RPMI8226 (cell line): ENCODE data around the gene TMEM256.

Experiments used
- DNase-seq: peaks from one replicate; pipeline ENCODE4 v3.0.0-alpha.2; 2015

The TMEM256 gene

DNA sequence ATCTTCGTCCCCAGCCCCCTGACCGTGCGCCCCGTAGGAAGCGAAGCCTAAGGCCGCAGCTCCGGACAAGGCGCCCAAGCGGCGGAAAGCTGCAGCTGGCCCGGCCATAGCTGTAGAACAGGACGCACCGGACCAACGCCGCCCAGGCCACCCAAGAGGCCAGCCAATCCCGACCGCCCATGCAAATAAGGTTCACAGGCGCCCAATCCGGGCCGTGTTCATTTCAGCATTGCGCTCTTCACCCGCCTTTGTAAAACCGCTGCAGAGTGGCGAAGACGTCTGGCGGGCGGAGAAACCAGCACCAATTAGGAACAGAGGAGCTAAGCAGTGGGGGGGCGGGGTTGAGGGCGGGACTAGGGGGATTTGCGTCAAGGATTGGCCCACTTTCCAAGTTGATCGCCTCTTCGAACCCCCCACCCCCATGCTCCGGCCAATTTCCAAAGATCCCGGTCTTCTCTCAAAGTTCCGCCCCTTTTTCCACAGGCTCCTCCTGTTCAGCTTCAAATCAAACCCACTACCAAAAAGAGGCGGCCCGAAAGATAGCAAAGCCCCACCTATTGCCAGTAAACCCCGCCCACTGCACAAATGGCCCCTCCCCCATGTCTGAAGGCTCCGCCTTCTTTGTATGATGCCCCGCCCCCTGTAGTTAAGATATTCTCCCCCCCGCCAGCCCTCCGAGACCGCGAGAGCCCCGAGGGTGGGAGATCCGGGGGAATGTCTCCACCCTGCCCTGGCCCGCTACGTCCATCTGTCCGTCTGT lies at the start of gene TMEM256:
Gene TMEM256 (minus strand): TSS at position 121 of the 760 bp plus-strand sequence. CDS start 13 bp downstream, at position 108.
- DNase-seq: peak; percentile 96

DNA sequence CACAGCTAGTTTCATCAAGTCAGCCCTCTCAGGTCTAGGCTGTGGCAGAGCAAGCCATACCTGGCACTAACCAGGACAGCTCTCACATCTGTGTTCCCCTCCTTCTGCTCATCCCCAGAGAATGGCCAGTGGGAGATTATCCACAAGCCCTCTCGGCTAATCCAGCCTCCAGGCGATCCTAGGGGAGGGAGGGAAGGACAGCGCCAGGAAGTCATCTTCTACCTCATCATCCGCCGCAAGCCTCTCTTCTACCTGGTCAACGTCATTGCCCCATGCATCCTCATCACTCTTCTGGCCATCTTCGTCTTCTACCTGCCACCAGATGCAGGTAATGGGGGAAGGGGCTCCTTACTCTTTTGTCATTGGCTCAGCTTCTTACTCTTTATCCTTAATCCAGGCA lies 44.6 kb upstream of the TMEM256 start:
- DNase-seq: no peak

DNA sequence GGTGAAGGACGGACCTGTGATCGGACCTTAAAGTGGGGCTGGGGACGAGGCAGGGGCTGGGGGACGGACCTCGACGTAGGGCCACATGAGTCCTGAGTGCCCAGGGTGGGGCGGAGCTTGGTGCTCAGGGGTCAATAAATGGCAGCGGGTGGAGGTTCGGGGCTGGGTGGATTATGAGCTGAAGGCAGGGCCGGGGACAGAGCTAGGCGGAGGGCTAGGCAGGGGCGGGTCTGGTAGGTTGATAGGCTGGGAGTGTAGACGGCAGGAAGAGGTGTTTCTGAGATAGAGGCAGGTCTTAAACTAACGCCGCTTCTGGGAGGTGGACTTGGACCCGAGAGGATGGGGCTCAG lies 41.7 kb upstream of the TMEM256 start:
- DNase-seq: peak; percentile 47

DNA sequence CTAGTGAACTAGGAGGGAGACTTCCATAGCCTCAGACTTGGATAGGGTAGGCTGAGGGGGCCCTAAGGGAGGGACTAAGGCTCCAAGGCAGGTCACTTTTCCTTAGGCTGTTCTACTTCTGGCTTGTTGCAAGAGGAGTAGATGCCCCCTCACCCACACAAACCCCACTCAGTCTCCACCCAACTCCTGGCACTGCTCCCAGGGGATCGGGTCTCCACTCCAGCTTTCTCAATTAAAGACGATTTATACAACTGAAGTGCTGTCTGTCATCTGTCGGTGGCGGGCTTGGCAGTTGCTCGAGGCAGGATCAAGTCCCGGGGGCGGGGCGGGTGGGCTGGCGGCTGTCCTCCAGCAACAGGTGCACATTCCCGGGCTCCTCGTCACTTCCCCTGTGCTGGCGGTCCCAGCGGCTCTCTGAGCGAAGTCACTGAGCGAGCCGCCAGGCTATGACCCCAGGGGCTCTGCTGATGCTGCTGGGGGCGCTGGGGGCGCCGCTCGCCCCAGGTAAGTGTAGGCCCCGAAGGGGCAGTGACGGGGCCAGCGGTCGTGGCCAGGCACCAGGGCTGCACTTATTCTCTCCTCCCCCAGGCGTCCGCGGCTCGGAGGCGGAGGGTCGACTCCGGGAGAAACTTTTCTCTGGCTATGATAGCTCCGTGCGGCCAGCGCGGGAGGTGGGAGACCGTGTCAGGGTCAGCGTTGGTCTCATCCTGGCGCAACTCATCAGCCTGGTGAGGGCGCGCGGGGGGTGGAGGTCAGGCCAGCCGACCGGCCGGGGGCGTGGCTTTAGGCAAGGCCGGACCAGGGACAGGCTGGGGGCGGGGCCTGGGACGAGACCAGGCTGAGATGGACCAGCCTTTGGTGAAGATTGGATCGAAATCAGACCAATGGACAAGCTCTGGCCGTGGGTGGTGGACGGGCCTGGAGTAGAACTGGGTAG lies 41.1 kb upstream of the TMEM256 start, which contains the start of gene CHRNB1:
Gene CHRNB1 (plus strand): TSS at position 380 of the 937 bp plus-strand sequence. CDS start 67 bp downstream, at position 447.
- DNase-seq: peak; percentile 75

DNA sequence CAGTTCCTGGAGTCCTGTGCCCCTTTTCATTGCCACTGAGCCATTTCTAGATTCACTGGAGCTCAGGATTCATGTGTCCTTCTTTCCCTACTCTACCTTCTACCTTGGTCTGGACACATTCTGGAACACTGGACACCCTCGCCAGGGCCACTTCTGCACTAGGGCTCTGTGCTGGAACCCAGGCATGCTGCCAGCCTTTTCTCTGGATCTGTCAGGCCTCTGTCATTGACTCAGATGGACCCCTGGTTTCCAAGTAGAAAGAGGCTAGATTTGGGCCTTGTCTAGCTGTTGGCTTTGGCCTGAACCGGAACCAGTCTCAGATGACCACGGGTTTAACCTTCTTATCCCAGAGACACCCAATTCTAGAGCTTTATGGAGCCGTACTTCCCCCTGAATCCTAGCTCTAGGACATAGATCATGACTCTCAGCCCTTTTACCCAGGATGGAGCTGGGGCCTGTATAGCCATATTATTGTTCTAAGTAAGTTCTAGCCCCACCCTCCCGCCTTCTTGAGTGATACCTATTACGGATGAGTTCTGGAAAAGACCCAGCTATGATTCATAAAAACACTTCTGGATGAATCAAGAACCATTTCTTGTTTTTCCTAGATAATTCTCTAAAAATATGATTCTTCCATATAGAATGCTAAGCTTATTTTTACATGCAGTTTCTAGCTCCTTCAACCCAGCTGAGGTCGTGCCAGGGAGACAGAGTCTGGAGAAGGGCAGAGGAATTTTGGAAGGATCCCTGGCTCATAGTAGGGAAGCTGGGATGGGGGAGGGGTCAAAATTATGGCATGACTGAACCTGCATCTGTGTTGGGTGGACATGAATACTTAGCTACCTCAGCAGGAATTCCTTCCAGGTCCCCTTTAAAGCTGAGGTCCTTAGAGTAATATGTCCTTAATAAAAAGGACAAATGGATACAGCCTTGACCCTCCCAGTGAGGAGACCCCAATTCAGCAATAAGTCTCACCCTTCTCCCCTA lies 39.9 kb upstream of the TMEM256 start:
- DNase-seq: no peak

DNA sequence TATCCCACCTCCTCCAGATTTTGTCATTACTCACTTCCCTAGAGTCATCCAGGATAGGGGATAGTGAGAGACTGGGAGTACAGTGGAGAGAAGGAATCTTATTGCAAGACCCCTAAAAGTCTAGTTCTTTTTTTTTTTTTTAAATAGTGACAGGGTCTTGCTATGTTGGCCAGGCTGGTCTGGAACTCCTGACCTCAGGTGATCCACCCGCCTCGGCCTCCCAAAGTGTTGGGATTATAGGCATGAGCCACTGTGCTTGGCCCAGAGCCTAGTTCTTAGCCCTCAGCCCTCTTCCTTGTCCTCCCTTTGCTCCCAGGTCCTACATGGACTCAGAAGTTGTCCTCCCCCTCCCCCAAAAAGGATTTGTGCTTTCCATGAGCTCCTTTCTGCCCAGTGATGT lies 38.2 kb upstream of the TMEM256 start:
- no peak for DNase-seq

DNA sequence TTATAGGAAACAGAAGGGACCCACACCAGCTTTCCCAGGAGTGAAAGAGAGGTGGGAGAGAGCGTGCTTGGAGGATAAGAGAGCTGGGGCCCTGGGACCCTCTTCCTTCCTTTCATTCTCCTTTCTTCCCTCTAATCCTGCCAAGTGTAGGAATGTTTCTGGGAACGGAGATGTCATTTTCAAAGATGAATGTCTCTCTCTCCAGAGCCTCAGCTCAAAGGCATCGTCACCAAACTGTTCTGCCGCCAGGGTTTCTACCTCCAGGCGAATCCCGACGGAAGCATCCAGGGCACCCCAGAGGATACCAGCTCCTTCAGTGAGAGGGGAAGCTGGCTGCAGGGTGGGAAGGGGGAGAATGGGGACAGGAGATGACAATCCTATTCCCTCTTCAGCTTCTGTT lies 37.4 kb upstream of the TMEM256 start:
- DNase-seq: no peak

DNA sequence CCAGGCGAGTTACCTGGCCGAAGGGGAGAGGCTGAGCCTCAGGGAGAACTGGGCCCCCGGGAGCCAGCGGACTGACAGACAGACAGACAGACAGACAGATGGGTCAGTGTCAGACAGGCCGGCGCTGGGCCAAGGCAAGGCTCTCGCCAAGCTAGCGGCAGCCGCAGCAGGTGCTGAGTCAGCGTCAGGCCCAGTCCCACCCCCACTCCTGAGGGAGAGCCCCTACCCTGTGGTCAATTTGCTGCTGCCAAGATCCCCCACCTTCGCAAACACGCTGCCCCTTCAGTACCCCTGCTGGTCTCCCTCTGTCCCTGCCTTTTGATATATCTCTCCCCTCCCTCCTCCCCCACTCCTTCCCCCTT lies 36.9 kb upstream of the TMEM256 start:
- peak; percentile 54 for DNase-seq

DNA sequence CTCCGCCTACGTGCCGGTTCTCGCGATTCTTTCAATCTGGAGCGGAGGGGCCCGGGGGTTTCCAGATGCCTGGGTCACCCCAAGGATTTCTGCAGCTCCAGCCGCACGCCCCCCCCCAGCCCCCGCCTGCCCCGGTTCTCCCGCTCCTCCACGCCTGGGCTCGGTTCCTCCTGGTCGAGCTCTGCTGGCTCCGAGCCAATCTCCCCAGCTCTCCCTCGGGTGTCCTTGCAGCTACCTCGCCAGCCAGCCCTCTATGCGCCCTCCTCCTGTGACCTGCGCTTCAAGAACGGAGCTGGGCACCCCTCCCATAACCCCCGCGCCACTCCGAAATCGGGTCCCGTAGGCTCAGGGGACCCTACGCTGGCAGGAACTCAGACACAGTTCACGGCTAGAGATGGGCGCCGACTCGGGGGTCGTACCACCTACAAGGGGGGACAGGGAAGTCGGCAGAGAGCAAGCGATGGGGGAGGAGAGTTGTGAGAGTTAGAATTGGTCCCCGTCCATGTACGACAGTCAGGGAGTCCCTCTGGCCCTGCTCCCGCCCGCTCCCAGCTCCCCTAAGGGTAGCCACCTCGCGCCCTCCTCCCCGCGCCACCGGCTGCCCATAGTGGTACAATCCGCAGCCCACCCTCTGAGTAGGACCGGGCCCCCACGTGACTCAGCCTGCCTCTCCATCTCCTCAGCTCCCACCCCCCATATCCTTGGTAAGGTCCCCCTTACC lies 36.4 kb upstream of the TMEM256 start:
- DNase-seq: peak; percentile 77

DNA sequence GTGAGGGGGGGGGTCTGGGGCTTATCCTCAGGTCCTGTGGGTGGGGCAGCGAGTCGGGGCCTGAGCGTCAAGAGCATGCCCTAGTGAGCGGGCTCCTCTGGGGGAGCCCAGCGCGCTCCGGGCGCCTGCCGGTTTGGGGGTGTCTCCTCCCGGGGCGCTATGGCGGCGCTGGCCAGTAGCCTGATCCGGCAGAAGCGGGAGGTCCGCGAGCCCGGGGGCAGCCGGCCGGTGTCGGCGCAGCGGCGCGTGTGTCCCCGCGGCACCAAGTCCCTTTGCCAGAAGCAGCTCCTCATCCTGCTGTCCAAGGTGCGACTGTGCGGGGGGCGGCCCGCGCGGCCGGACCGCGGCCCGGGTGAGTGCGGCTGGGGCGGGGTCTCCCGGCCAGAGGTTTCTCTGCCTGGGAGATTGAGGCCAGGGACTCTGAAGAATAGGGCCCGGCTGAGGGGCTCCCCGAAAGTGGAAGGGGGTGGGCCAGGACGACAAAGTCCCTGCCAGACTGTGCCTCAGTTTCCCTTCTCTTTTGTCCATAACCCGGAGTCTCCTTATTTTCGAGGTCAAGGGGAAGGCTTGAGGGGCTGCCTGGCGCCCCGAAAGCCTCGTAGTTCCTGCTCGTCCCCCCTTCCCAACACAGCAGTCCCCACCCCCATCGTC lies 35.7 kb upstream of the TMEM256 start, which contains the start of gene FGF11:
Gene FGF11 (plus strand): TSS at position 51 of the 651 bp plus-strand sequence. CDS start 109 bp downstream, at position 160.
- DNase-seq: peak; percentile 6

DNA sequence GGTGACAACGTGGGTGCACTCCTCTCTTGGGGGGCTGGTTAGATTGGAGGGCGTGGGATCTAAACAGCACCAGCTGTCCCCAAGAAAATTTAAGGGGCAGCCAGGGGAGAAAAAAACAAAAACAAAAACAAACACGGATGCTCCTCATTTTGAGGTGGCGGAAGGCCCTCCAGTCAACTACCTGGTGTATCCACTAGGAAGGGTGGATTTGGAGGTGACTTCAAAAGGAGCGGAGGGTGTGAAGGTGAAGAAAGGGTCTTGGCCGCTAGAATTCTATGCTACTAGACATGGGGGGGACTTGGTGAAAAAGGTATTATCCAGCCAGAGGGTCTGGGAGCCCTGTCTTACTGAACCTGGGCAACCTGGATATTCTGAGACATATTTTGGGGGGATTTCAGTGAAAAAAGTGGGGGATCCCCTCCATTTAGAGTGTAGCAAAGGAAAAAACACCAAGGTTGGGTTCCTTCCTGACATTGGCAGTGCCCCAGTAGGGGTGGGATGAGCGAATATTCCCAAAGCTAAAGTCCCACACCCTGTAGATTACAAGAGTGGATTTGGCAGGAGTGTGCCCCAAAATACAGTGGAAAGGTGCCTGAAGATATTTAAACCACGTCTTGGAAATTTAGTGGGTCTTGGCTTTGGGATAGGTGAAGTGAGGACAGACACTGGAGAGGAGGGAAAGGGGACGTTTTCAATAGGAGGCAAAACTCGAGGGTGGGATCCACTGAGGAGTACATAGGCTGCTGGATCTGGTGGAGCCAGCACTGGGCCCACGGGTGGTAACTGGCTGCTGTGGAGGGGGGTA lies 35.0 kb upstream of the TMEM256 start:
- DNase-seq: no peak

DNA sequence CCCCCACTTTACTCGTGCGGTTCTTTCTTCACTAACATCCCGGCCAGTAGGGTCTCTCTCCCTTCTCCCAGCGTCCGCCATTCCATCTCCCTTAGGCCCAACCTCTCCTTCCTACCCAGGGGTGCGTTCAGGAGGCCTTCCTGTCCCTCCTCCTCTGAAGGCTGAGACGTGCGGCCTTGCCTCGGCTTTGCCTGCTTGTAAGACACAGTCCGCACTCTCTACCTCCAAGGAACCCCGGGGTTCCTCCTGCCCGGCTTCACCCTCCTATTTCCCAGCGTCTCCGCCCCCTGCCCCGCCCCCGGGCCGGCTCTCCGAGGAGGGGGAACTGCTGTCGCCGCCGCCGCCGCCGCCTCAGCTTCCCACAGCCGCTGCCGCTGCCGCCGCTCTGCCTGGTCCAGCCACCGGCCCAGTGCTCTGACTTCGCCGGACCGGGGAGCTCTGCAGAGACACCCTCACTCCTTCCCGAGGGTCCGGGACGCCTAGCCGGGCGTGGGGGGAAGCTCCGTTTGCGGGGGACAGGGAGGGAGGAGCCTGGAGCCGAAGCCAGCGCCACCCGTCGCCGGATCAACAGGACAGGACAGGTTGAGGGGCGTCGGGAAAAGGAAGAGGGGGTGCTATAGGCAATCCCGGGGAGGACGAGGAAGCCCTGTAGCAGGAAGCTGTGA lies 34.2 kb upstream of the TMEM256 start:
- no peak for DNase-seq

DNA sequence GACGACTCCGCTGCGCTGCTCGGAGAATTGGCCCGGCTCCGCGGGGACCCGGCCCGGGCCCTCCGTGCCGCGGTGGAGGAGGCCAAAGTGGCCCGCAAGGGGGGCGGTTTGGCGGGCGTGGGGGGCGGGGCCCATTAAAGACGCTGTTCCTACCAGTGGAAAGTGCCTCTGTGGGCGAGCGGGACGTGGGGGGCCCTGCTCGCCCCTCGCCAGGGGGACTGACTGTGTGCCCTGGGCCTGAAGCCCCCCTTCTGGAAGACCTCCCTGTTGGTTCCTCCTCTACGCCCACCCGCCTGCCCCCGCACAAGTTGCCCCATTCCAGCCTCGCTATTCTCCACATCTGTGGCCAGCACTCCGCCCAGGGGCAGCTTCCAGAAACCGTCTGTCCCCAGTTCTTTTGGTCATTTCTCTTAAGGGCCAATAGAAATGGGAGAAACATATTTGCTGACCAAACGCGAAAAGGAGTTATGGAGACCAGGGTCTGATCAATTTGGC lies 33.5 kb upstream of the TMEM256 start:
- no peak for DNase-seq

DNA sequence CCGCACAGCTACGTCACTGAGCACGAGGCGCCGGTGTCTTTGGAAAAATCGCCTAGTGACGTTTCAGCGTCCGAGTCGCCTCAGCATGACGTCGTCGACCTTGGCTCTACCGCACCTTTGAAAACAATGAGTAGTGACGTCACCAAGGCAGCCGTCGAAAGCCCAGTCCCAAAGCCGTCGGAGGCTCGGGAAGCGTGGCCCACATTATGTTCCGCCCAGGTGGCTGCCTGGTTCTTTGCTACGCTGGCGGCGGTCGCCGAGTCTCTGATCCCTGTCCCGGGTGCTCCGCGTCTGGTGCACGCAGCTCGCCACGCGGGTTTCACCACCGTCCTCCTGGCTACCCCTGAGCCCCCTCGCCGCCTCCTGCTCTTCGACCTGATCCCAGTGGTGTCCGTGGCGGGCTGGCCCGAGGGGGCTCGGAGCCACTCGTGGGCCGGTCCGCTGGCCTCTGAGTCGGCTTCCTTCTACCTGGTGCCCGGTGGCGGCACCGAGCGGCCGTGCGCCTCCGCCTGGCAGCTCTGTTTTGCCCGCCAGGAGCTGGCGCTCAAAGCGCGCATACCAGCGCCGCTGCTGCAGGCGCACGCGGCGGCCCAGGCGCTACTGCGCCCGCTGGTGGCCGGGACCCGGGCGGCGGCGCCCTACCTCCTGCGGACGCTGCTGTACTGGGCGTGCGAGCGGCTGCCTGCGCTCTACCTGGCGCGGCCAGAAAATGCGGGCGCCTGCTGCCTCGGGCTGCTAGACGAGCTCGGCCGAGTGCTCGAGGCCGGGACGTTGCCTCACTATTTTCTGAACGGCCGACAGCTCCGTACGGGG lies 32.9 kb upstream of the TMEM256 start:
- DNase-seq: no peak

DNA sequence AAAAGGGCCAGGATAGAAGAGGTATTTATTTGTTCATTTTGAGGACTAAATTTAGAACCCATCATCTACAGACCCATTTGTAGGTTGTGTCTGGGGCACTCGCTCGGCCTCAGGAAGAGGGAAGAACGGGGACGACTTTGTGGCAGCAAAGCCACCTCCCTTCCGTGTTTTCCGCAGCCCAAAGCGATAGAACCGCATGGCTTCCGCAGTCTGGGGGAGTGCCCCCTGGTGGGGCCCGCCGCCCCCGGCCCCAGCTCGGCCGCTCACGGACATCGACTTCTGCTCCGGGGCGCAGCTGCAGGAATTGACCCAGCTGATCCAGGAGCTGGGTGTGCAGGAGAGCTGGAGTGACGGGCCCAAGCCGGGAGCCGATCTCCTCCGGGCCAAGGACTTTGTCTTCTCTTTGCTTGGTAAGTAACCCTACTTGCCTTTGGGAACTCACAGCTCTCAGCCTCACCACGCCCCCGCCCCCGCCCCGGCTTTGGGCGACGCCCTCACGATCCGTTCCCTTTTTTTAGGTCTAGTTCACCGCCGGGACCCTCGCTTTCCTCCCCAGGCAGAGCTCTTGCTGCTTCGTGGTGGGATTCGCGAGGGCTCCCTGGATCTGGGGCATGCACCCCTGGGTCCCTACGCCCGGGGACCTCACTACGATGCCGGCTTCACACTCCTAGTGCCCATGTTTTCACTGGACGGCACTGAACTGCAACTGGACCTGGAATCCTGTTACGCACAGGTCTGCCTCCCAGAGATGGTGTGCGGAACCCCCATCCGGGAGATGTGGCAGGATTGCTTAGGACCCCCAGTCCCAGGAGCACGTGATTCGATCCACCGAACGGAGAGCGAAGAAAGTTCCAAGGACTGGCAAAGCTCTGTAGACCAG lies 32.0 kb upstream of the TMEM256 start:
- no peak for DNase-seq

DNA sequence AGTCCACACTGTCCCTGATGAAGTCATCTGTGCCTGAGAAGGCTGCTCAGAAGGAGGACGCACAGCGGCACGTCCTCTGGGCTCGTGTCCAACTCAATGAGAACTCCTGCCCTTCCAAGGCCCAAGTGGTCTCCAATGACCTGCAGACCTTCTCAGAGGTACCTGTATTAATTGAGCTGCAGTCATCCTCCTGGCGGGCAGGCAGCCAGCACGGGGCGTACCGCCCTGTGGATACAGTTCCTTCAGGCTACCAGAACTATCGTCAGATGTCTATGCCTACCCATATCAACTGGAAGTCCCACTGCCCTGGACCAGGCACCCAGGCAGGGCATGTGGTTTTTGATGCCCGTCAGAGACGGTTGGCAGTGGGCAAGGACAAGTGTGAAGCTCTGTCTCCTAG lies 28.4 kb upstream of the TMEM256 start:
- no peak for DNase-seq

DNA sequence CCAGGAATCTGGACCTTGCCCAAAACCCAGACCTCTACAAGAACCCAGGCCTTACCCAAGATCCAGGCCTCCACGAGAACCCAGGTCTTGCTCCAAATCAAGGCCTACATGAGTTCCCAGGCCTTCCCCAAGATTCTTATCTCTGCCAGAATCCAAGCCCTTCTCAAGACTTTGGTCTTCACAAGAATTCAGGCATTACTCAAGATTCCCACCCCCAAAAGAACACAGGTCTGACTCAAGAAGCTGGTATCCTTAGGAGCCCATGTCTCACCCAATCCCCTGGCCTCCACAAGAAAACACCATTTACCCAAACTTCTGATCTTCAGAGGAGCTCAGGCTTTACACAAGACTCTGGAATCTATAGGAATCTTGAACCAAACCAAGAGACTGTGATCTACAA lies 27.3 kb upstream of the TMEM256 start:
- no peak for DNase-seq

DNA sequence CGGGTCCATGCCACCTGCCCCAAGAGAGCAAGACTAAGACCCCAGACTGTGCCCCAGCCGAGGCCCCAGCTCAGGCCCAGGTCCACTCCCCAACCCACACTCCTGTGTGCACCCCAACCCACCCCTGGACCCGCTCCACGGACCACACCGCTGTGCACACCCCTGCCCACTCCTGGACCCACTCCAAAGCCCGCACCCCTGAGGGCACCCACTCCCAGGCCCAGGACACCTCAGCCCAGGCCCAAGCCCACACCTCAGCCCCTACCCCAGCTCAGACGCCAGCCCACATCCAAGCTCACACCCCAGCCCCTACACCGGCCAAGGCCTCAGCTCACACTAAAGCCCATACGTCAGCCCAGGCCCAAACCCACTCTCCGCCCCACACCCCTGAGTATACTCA lies 25.8 kb upstream of the TMEM256 start:
- no peak for DNase-seq
